K562 (cell line): ENCODE data around the gene ANXA9. TPM values are rescaled to one million over a fixed set of nuclear protein-coding genes. Genes with fewer than 3 reads are reported as not detected.
A peak's percentile ranks its signal among the peaks of the same experiment; 100 is the strongest.

Experiments
- HNRNPK ChIP-seq: fragments of 200-400 bp; formaldehyde crosslinking; IDR thresholded peaks from one replicate; pipeline ENCODE4 v1.6.1; 2018; ENCODE audit warnings: mild to moderate bottlenecking, low read depth, low read length; ENCODE audit not compliant: poor library complexity, severe bottlenecking
- KDM1A ChIP-seq, 2 experiments: fragments of 450-650 bp; IDR thresholded peaks; 2 replicates each; pipeline ENCODE4 v1.6.1; 2016; ENCODE audit warnings: mild to moderate bottlenecking in 2 of 2
- MCM5 ChIP-seq: fragments of 450-650 bp; IDR thresholded peaks from 2 replicates; pipeline ENCODE4 v1.6.1; 2016; ENCODE audit warnings: low read depth
- PURB ChIP-seq: sonication (generic); formaldehyde crosslinking; IDR thresholded peaks from 2 replicates; pipeline ENCODE4 v1.9.0; 2021; ENCODE audit warnings: low read depth, mild to moderate bottlenecking, missing genetic modification reagents
- SMARCC2 ChIP-seq: fragments of 450-650 bp; IDR thresholded peaks from 2 replicates; pipeline ENCODE4 v1.6.1; 2017; ENCODE audit warnings: antibody characterized with exemption, moderate library complexity, mild to moderate bottlenecking, low read depth
- STAT5A ChIP-seq: IDR thresholded peaks from 2 replicates; pipeline ENCODE4 v1.6.1; 2012; ENCODE audit warnings: low read length, inconsistent platforms, borderline replicate concordance
- TCF3 ChIP-seq: sonication (generic); formaldehyde crosslinking; IDR thresholded peaks from 2 replicates; pipeline ENCODE4 v1.4.0; 2020; ENCODE audit warnings: mild to moderate bottlenecking, missing genetic modification reagents
- TCF7 ChIP-seq: sonication (generic); IDR thresholded peaks from 2 replicates; pipeline ENCODE4 v1.6.1; 2016; ENCODE audit warnings: antibody characterized with exemption, borderline replicate concordance
- YY1 ChIP-seq, 3 experiments: IDR thresholded peaks; 2 replicates each; pipeline ENCODE4 v1.6.1; 2011; ENCODE audit warnings: low read length in 2 of 3, mild to moderate bottlenecking in 2 of 3, moderate library complexity in 2 of 3, borderline replicate concordance in 1 of 3, control low read depth in 1 of 3, low read depth in 1 of 3; ENCODE audit not compliant: insufficient read depth in 3 of 3, insufficient replicate concordance in 2 of 3, control insufficient read depth in 1 of 3, insufficient read length in 1 of 3; ENCODE audit errors: extremely low read depth in 1 of 3
- polyA plus RNA-seq, 8 experiments: library from polyadenylated mRNA; depleted of rRNA in 4 of 8; stranded (reverse) in 5 of 8; unstranded in 3 of 8; fragments of >200 nt; fragmentation: Nextera tagmentation in 2 of 8; fragmentation: Illumina TruSeq in 1 of 8; extraction: Ambion mirVana in 2 of 8; extraction: Trizol in 1 of 8; gene quantifications; 2 replicates each; pipeline versions ENCODE4 v1.2.1 to v1.2.3, GENCODE V29; 2011 to 2014; ENCODE audit warnings: inconsistent platforms in 1 of 8, missing spikeins in 1 of 8
- total RNA-seq, 7 experiments: library from RNA; depleted of rRNA in 6 of 7; stranded (reverse); fragments of >200 nt in 6 of 7; fragmentation: Illumina TruSeq in 2 of 7; extraction: Trizol in 2 of 7; gene quantifications; 2 replicates each; pipeline versions ENCODE4 v1.2.1 to v1.2.3, GENCODE V29; 2011 to 2021; ENCODE audit warnings: low replicate concordance in 1 of 7
- TF ChIP-seq, protein P1 (sequence below): sonication (generic); formaldehyde crosslinking; IDR thresholded peaks from 2 replicates; pipeline ENCODE4 v1.8.0; 2022; ENCODE audit warnings: missing genetic modification reagents, mild to moderate bottlenecking, borderline replicate concordance
- TF ChIP-seq, protein P2 (sequence below), 2 experiments: fragments of 200-800 bp in 1 of 2; sonication (Bioruptor generic) in 1 of 2; sonication (generic) in 1 of 2; formaldehyde crosslinking in 1 of 2; IDR thresholded peaks in 1 of 2; conservative IDR thresholded peaks in 1 of 2; 2 replicates each; pipeline versions ENCODE4 v1.5.0 to v1.6.1; 2016 to 2020; ENCODE audit warnings: missing compliant biosample characterization in 1 of 2, missing genetic modification characterization in 1 of 2, missing genetic modification reagents in 1 of 2
- TF ChIP-seq, protein P3 (sequence below): IDR thresholded peaks from 2 replicates; pipeline ENCODE4 v1.6.1; 2011; ENCODE audit not compliant: insufficient read length; ENCODE audit errors: extremely low read depth
- TF ChIP-seq, protein P4 (sequence below): fragments of 250-450 bp; sonication (Bioruptor Pico); IDR thresholded peaks from 2 replicates; pipeline ENCODE4 v1.4.0; 2020

ANXA9 gene
- total and polyA plus RNA-seq, 9 of the 15 experiments (the other 6 are each of a cell fraction or from before 2014, with no cell fraction given): 0.24 to 1.6 (median 0.57) TPM

DNA sequence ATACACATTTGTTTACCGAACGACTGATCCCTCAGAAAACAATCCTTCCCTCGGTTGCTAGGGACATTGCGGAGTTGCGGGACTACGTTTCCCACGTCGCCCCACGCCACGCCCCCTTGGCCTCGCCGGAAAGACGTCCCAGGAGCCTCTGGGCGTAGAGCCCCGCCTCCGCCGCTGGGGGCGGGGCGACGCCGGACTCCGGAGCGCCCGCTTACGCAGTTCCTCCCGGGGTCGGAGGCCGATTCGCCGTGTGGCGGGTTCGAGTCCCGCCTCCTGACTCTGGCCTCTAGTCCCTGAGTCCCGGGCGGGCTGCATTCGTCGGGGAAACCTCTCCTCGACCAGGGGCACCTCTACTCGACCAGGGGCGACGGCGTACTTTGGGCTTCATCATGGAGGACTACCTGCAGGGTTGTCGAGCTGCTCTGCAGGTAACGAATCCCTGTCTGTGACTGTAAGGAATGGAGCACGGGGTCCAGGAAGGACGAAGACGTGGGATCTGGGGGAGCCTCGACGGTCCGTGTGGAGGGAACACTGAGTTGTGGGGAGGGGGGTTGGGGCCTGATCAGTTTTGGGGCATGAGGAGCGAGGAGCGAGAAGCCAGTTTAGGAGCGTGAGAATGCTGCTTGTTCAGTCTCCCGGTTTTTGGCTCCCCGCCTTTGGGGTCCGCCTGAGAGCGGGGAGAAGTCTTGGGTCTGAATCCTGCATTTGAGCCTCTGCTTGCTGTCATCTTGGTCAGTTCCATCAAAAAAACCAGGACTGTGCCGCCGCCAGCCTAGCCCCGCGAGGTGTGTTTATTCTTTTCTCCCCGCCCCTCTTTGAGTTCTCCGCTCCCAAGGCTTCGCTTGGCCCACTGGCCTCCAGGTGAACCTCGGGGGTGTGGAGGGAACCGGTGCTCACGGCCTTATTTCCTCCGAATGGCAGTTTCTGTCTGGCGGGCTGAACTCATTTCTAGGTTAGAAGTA lies 26.4 kb downstream of the ANXA9 start, which contains the start of gene PRUNE1 (continued):
- TF ChIP-seq YY1 (IDR thresholded peaks at IDR 0.05; ENCODE audit: borderline replicate concordance in 1 of 3, control insufficient read depth in 1 of 3, extremely low read depth in 1 of 3, insufficient read depth in 3 of 3, insufficient read length in 1 of 3, insufficient replicate concordance in 2 of 3, low read depth in 1 of 3, low read length in 2 of 3): peak in 2 of 3 experiments; percentile 25 to 41
- TF ChIP-seq STAT5A: no peak
- TF ChIP-seq, protein P1, sequence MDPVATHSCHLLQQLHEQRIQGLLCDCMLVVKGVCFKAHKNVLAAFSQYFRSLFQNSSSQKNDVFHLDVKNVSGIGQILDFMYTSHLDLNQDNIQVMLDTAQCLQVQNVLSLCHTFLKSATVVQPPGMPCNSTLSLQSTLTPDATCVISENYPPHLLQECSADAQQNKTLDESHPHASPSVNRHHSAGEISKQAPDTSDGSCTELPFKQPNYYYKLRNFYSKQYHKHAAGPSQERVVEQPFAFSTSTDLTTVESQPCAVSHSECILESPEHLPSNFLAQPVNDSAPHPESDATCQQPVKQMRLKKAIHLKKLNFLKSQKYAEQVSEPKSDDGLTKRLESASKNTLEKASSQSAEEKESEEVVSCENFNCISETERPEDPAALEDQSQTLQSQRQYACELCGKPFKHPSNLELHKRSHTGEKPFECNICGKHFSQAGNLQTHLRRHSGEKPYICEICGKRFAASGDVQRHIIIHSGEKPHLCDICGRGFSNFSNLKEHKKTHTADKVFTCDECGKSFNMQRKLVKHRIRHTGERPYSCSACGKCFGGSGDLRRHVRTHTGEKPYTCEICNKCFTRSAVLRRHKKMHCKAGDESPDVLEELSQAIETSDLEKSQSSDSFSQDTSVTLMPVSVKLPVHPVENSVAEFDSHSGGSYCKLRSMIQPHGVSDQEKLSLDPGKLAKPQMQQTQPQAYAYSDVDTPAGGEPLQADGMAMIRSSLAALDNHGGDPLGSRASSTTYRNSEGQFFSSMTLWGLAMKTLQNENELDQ (CRISPR knock-in tag): no peak
- TF ChIP-seq, protein P2, sequence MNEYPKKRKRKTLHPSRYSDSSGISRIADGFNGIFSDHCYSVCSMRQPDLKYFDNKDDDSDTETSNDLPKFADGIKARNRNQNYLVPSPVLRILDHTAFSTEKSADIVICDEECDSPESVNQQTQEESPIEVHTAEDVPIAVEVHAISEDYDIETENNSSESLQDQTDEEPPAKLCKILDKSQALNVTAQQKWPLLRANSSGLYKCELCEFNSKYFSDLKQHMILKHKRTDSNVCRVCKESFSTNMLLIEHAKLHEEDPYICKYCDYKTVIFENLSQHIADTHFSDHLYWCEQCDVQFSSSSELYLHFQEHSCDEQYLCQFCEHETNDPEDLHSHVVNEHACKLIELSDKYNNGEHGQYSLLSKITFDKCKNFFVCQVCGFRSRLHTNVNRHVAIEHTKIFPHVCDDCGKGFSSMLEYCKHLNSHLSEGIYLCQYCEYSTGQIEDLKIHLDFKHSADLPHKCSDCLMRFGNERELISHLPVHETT (CRISPR knock-in tag; conservative IDR thresholded peaks at IDR 0.05 in 1 of 2, IDR thresholded peaks at IDR 0.05 in 1 of 2): no peak
- no peak for TF ChIP-seq PURB (CRISPR knock-in tag)
- no peak for TF ChIP-seq TCF3 (CRISPR knock-in tag)
- TF ChIP-seq, protein P3, sequence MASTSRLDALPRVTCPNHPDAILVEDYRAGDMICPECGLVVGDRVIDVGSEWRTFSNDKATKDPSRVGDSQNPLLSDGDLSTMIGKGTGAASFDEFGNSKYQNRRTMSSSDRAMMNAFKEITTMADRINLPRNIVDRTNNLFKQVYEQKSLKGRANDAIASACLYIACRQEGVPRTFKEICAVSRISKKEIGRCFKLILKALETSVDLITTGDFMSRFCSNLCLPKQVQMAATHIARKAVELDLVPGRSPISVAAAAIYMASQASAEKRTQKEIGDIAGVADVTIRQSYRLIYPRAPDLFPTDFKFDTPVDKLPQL: no peak
- no peak for TF ChIP-seq TCF7
- no peak for TF ChIP-seq KDM1A (IDR thresholded peaks at IDR 0.05)
- TF ChIP-seq, protein P4, sequence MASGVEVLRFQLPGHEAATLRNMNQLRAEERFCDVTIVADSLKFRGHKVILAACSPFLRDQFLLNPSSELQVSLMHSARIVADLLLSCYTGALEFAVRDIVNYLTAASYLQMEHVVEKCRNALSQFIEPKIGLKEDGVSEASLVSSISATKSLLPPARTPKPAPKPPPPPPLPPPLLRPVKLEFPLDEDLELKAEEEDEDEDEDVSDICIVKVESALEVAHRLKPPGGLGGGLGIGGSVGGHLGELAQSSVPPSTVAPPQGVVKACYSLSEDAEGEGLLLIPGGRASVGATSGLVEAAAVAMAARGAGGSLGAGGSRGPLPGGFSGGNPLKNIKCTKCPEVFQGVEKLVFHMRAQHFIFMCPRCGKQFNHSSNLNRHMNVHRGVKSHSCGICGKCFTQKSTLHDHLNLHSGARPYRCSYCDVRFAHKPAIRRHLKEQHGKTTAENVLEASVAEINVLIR (CRISPR knock-in tag): peak; percentile 66; the same call in 1 of the 2 replicates
- no peak for TF ChIP-seq HNRNPK
- no peak for TF ChIP-seq SMARCC2
- no peak for TF ChIP-seq MCM5
